ENCODE results near the gene RNU1-4. TPM values are rescaled to one million over a fixed set of nuclear protein-coding genes. Genes with fewer than 3 reads are reported as not detected.
"Not testable (repeated sequence)": the region's sequence is repeated elsewhere in the genome, so short reads cannot be mapped to it uniquely, and the experiment has no call there.

Gene RNU1-4
- polyA plus RNA-seq, 3 donors: not detected

DNA sequence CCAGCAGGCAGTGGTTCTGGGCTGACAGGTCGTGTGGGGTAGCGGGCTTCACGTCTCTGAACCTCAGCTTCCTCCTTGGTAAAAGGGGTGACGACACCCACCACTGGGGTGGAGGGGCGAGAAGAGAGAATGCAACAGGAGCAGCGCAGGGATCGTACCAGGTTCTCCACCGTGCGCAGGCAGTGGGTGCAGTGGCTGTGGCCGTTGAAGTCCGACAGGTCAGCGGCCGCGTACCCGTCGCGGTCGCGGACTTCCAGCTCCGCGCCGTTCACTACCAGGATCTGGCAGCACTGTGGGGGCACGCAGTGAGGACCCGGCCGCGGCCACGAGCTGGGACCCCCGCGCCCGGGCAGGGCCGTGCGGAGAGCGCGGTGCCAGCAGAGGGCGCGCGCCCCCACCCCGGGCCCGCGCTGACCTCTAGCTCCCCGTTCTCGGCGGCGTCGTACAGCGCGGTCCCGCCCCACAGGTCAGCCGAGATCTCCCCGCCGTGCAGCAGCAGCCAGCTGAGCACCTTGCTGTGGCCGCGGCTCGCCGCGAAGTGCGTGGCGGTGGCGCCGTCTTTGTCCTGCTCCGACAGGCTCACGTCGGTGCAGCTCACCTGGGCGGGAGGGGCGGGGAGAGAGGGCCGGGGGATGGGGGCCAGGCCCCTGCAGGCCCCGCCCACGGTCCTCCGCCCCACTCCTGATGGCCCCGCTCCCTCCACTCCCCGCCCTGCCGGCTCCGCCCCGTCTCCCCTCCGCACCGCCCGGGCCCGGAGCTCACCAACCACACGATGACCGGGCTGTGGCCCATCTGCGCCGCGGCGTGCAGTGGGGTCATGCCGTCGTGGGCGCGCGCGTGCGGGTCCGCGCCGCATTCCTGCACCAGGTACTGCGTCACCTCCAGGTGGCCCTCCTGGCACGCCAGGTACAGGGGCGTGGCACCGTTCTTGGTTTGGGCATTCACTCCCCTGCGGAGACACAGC is 32.9 kb upstream of the RNU1-4 start:
- DNase-seq (ENCODE audit: low read depth in 3 of 3, low spot score in 2 of 3): not testable (repeated sequence)

DNA sequence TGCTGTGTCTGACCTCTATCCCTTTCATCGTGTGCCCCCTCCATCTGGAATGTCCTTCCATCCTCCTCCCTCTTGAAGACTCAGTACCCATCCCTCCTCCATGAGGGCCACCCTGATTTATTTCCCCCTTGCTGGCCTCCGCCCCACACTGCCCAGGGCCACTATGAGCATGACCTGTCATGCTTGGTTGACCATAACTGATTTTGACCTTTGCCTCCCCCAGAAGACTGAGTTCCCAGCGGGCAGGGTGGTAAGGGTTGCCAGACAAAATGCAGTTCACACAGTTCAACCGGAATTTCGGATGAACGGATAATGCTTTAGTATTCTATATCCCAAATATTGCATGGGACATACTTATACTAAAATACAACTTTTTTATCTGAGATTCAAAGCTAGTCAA is 31.6 kb upstream of the RNU1-4 start:
- DNase-seq (ENCODE audit: low read depth in 3 of 3, low spot score in 2 of 3): not testable (repeated sequence)

DNA sequence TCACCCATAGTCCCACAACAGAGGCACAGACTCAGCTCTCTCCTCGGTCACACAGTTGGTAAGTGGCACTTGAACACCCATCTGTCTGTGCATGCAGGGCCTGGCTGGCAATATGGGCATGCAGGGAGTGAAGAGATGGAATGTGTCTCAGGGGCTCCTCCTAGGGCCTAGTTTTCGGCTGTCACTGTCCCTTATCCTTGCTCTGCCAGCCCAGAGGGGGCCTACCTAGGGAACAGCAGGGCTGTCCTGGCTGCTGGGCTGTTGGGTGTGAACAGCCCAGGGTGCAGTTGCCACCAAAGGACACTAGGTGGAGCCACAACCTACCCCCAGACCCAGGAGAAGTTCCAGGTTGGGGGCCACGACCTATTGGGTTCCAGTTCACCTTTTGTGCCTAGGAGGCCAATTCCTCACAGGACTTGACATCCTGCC is 30.6 kb upstream of the RNU1-4 start:
- not testable (repeated sequence) for DNase-seq (ENCODE audit: low read depth in 3 of 3, low spot score in 2 of 3)

GRCh38 chr1:16710618-16711017 is 29.7 kb upstream of the RNU1-4 start:
- DNase-seq (ENCODE audit: low read depth in 3 of 3, low spot score in 2 of 3): not testable (repeated sequence)

DNA sequence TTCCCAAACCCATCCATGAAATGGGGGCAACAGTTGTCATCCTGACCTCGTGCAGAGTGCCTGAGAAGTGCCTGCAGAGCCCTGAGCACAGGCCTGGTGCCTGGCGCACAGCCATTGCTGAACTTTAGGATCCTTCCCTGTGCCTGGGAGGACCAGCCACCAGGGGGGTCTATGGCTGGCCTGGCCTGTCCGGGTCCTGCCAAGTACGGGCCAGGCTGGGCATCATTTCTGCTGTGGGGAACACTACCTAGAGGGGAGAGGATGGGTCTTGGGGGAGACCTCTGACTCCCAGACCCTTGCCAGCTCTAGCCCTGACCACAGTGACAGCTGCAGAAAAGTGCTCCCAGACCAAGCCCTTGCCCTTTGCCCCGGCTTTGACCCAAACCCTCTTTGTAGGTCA is 28.2 kb upstream of the RNU1-4 start:
- not testable (repeated sequence) for DNase-seq (ENCODE audit: low read depth in 3 of 3, low spot score in 2 of 3)

DNA sequence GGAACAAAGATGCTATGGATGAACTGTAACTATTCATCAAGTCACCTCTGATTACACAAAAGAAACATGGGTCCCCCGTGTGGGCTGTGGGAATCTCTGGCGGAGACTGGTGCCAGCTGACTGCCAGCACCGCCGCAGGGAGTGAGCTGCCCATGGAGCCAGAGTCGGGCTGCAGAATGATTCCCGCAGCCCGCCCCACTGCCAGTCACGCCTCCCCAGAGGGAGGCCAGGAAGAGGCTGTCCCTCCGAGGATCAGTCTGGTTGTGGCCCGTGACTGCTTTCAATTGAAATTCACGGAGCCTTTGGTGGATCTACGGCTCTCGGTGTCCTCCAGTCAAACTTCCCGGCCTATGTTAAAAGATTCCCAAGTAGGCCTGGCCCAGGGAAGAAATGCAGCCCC is 27.7 kb upstream of the RNU1-4 start:
- DNase-seq (ENCODE audit: low read depth in 3 of 3, low spot score in 2 of 3): not testable (repeated sequence)

- not testable (repeated sequence) for DNase-seq (ENCODE audit: low read depth in 3 of 3, low spot score in 2 of 3)
Measured at GRCh38 chr1:16712984-16713383, 27.3 kb upstream of the RNU1-4 start.

DNA sequence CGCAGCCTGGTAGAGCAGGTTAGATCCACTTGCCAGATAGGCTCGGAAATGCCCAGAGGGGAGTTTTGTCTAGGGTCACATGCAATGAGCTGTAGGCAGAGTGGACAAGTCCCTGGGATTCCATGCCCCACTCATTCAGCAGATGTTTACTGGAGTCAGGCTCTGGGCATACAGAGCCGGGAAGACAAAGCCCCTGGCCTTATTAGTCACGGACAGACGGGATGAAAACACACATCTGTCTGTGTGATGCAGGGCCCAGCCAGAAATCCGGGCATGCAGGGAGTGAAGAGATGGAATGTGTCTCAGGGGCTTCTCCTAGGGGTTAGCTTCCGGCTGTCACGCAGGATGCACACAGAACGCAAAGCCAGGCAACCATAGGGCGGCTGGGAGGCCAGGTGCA is 26.8 kb upstream of the RNU1-4 start:
- DNase-seq (ENCODE audit: low read depth in 3 of 3, low spot score in 2 of 3): not testable (repeated sequence)

DNA sequence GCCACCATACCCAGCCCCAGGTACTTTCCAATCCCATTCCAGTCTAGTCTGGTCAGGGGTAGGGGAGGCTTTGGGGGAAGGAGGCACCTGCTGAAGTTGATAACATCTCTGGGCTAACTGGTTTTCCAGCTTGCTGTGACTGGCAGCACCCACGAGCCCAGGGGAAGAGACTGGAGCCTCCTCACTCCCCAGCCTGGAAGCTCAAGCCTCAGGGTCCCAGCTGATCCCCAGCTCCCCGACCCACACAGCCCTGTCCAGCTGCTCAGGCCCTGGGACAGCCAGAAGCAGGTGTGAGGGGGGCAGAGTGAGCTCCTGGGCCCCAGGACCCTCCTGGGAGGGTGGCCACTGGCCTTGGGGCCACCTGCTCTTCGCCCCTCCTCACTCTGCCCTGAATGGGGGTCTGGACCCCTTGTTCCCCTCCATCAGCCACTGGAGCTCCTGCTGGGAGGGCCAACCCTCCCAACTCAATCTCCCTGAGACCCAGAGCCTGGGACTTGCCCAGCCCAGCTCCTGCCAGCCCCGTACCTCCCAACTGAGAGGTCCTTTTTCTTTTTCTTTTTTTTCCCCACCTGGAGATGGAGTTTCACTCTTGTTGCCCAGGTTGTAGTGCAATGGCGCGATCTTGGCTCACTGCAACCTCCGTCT is 23.5 kb upstream of the RNU1-4 start:
- DNase-seq (ENCODE audit: low read depth in 3 of 3, low spot score in 2 of 3): no peak

GRCh38 chr1:16717336-16718098 is 22.8 kb upstream of the RNU1-4 start:
- peak in 1 of 3 donors; percentile 73 for DNase-seq (ENCODE audit: low read depth in 3 of 3, low spot score in 2 of 3)

DNA sequence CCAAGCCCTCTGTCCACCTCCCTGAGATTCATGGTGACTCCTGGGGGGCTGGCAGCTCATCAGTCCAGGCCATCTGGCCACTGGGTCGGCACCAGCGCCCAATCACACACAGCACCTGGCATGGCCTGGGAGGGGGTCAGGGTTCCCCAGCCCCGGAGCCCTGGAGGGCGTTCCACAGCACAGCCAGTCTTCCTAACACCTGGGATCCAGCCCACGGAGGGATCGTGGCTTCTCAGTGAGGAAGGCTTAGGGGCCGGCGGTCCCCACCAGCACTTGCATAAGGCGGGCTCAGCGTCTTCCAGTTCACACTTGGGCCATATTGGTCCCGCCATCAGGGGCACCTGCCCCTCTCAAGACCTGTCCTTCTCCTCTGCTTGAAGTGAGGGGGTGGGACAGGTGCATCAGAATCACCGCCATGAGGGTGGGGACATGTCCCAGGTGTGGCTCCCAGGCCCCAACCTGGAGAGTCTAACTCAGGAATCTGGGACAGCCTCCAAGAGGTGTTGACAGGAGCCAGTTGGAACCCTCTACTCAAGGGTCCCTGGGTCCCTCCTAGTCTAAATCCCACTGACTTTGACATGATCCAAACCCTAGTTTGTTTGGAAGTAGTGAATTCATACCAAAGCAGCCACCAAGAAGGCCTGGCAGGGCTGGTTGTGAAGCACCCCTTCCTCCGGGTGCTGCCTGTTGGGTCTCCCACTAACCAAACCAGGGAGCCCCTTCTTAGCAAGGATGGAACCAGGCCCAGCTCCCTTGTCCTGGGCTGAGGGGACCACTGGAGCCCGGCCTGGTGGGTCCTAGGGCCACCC is 22.0 kb upstream of the RNU1-4 start:
- DNase-seq (ENCODE audit: low read depth in 3 of 3, low spot score in 2 of 3): not testable (repeated sequence)

DNA sequence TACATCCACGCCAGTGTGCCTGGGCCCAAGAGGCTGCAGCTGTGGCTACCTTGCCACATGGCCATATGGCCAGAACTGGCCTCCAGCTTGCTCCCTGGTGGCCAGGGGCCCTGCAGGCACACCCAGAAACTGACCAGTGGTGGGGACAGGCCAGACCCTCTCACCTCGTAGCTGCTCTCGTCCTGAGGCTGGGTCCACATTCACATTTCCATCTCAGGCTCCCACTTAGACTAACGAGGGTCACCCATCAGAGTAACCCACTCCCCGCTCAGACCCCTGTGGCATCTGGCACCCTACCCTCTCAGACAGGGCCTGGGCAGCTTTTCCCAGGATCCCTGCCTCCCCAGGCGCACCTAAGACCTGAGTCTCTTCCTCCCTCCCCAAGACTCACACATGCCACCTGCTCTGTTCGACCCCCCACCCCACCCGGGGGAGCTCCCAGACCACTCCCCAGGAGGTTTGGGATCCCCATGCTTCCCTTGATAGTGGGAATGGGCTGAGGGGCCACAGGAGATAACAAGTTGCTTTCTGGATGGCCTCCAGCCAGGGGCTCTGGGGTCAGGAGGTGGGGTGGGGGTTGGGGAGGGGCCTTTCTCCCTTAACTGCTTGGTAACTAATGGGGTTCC is 21.3 kb upstream of the RNU1-4 start:
- no peak for DNase-seq (ENCODE audit: low read depth in 3 of 3, low spot score in 2 of 3)

DNA sequence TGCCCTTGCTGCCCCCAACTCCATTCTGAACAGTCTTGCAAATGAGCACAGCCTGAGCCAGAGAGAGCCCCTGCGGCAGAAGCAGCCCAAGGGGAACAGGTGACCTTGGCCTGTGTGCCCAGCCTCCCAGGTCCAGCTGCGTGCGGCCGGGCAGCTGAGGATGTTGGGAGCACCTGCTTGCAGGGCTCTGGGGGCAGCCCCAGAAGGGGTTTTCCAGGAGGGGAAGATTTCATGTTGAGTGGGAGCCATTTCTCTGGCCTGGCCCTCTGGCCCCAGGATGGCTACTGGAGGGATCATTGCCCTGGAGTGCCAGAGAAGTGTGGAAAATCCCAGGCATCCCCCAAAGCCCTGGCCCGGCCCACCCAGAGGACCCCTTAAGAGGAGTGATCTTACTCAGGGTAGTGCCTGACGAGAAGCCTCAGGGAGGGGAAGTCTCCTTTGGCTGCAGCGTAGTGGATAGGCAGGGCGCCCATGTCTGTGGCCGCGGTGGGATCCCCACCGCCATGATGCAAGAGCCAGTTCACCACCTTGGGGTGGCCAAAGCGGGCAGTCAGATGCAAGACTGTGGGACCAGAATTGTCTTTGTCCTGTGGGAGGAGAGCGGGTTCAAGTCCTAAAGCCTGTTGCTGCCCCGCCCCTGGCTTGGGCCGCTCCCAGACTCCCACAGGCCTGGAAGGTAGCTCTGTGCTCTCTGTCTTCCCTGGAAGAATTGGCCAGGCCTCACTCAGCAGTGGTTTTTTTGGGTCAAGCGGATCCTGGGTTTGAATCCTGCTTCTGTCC is 20.6 kb upstream of the RNU1-4 start:
- DNase-seq (ENCODE audit: low read depth in 3 of 3, low spot score in 2 of 3): no peak

GRCh38 chr1:16720351-16721223 is 19.7 kb upstream of the RNU1-4 start:
- DNase-seq (ENCODE audit: low read depth in 3 of 3, low spot score in 2 of 3): peak in 1 of 3 donors; percentile 41

DNA sequence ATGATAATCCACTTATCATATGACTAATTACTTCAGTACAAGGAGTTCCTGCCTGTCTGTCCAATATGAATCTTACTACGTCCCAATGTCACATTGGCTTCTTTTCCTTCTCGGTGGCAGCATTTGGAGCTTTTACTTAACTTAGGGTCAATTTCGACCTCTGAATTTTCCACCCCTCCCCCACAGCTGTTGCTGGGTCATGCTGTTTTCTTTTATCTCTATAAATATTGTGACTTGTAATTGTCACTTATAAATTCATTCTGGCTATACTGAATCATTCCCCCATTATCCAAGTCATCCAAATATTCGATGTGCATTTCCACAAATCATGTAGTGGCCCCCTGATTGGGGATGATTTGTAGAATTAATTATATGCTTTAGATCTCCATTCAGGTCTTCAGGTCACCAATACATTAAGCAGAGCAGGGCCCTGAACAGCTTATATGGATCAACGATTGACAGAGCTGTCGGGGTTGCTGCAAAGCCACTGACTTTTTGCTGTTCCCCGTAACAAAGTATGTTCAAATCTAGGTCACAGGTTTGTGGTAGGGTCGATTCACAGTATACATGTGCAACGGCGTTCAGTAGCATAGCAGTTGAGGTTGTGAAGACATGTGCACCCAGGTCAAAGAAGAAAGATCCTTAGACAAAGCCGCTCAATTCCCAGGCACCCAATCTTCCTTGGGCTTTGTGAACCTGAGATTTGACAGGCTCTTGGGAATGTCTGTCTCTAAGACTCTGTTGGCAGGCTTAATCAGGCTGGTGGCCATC is 18.3 kb upstream of the RNU1-4 start:
- DNase-seq (ENCODE audit: low read depth in 3 of 3, low spot score in 2 of 3): no peak

GRCh38 chr1:16724718-16725438 is 15.4 kb upstream of the RNU1-4 start:
- peak in 1 of 3 donors; percentile 51 for DNase-seq (ENCODE audit: low read depth in 3 of 3, low spot score in 2 of 3)
